Muscle of leg (tissue), 11 donors: ENCODE results near the gene RAB4B. TPM values are rescaled to one million over a fixed set of nuclear protein-coding genes. Genes with fewer than 3 reads are reported as not detected.

Experiments used
- DNase-seq: peaks from one replicate; pipeline ENCODE4 v3.0.0; 2013
- H3K27ac ChIP-seq: one replicate; pipeline ENCODE4 v1.5.1; 2013; ENCODE audit warnings: mild to moderate bottlenecking, low read length, control low read depth
- H3K27me3 ChIP-seq: one replicate; pipeline ENCODE4 v1.6.1; 2013; ENCODE audit warnings: low read length; ENCODE audit not compliant: control insufficient read depth, insufficient read depth
- H3K36me3 ChIP-seq: one replicate; pipeline ENCODE4 v1.6.1; 2013; ENCODE audit warnings: low read length; ENCODE audit not compliant: control insufficient read depth, insufficient read depth
- H3K4me1 ChIP-seq: one replicate; pipeline ENCODE4 v1.6.1; 2013; ENCODE audit warnings: low read length; ENCODE audit not compliant: control insufficient read depth, insufficient read depth
- H3K4me3 ChIP-seq: one replicate; pipeline ENCODE4 v1.5.1; 2013; ENCODE audit warnings: low read length, control low read depth
- H3K9me3 ChIP-seq: replicated peaks from 2 replicates; pipeline ENCODE4 v1.6.1; 2013; ENCODE audit warnings: low read depth, low read length; ENCODE audit not compliant: control insufficient read depth
- WGBS: methylation state at CpG from one replicate; pipeline ENCODE4 v1.1.5; 2013; ENCODE audit warnings: missing lambda C conversion rate; ENCODE audit not compliant: insufficient coverage; 5-methylcytosine and 5-hydroxymethylcytosine counted together
- polyA plus RNA-seq, 8 donors: library from polyadenylated mRNA; unstranded; fragments of 120-200 nt; gene quantifications; one replicate each; pipeline versions ENCODE4 v1.2.1 to v1.2.3, GENCODE V29; 2013; ENCODE audit warnings: inconsistent platforms in 1 of 8, low replicate concordance in 1 of 8; ENCODE audit not compliant: insufficient read length in 8 of 8, insufficient read depth in 1 of 8
- total RNA-seq: library from RNA; stranded (reverse); fragments of 120-200 nt; gene quantifications from one replicate; pipeline ENCODE4 v1.2.4, GENCODE V29; 2013

Gene RAB4B
- total and polyA plus RNA-seq, 9 donors, result 6.0 to 11.0 (median 9.6) TPM

DNA sequence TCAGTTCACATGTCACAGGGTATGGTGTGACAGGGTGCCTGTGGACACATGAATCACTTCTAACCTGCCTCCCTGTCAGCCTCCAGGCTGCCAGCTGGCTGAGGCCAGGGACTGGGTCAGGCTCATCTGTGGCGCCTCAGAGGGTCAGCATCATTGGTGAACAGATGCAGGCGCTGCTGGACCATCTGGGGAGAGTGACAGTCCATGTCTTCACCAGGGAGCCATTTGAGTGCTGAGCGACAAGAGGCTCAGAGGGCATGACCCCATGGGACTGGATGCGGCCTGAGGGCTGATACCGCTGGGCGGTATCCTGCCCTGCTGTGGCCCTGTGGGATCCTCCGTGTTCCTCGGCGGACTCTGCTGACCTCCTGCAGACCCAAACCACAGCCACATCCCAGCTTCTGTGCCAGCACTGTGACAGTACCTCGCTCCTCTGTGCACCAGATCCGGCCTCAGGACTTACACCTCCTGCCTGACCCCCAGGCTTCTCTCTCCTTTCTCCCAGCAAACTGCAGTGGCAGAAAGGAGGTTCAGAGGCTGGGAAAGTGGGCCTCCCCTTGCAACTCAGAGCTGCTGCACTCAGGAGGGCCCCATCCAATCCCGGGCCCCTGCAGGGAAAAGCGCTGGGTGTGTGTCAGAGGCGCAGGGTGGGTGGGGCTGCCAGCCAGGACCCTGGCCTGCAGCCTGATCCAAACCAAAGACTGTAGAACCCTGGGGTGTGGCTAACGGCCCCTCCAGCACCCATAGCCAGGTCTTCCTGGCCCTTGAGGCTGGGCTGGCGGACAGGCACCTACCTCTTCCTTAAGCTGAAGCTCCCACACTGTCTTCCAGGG lies 38.0 kb upstream of the RAB4B start:
- peak overlapping the region; percentile 73 for H3K27ac ChIP-seq
- H3K27me3 ChIP-seq, result no peaks in the 10 kb centered on the region
- DNase-seq, result no peak
- H3K4me3 ChIP-seq, result no peak overlapping the region
- H3K36me3 ChIP-seq, result peaks cover 50% of the 10 kb centered on the region
- H3K9me3 ChIP-seq, result no peaks in the 10 kb centered on the region
- WGBS, result 54% methylated on average over 14 of the region's 16 CpGs
- H3K4me1 ChIP-seq, result peaks cover 10% of the 10 kb centered on the region

DNA sequence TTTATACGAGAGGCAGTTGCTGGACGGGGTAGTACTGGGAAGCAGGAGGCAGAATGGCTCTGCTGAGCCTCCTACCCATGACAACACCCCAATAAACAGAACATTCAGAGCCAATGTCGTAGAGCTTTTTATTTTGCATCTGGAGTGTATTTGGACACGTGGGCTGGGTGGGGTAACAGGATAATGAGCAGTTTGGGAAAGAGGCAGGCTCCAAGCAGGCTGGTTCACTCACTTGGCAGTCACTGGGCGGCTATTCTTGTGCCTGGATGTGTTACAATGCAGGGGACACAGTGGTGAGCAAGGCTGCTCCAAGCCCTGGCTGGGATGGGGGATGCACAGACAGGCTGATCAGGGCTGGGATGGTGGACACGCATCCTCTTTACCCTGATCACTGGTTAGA lies 37.3 kb upstream of the RAB4B start:
- Histone ChIP-seq H3K4me3 (no peak overlapping the region), H3K4me1 (peaks cover 10% of the 10 kb centered on the region), H3K36me3 (peaks cover 43% of the 10 kb centered on the region), H3K9me3 (no peaks in the 10 kb centered on the region), H3K27ac (peak overlapping the region; percentile 73), H3K27me3 (no peaks in the 10 kb centered on the region)
- WGBS, result 38% methylated on average over 2 of the region's 6 CpGs
- peak; percentile 80 for DNase-seq

DNA sequence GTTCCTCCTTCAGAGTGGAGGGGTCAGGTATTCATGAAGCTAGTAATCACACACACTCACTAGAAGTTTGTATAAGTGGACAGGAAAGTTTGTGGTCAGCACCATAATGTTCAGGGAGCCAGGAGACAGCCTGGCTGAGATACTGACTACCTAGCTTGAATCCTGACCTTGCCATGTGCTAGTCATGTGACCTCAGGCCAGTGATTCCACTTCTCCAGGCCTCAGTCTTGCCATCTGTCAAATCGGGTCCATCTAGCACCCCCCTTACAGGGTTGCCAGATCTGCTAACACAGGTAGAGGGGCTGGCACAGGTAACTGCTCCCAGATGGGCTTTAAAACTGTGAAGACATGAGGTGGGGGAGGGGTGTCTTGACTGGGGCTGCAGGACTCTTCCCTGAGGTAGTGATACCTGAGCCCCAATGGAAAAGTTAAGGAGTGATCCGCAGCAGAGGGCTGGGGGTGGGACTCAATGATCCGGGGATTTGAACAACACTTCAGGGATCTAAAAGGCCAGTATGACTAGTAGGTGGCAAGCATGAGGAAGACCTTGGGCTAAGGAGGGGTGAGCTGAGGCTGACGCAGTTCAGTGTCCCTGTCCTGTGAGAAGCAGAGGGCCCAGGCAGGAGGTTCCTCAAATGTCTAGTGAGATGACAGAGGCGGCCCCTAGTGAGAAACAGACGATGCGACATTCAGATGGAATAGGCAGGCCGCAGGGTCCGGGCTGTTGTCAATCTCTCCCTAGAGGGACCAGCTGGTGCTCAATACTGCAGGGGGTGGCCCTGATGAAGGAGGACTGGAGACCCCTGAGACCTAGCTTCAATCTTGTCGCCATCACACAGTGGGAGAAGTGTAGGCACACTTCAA lies 36.3 kb upstream of the RAB4B start:
- H3K27me3 ChIP-seq, result no peaks in the 10 kb centered on the region
- H3K4me3 ChIP-seq, result no peak overlapping the region
- H3K9me3 ChIP-seq, result no peaks in the 10 kb centered on the region
- peaks cover 10% of the 10 kb centered on the region for H3K4me1 ChIP-seq
- H3K27ac ChIP-seq, result no peak overlapping the region
- H3K36me3 ChIP-seq, result peaks cover 36% of the 10 kb centered on the region
- WGBS, result 55% methylated on average over 8 of the region's 10 CpGs
- no peak for DNase-seq

DNA sequence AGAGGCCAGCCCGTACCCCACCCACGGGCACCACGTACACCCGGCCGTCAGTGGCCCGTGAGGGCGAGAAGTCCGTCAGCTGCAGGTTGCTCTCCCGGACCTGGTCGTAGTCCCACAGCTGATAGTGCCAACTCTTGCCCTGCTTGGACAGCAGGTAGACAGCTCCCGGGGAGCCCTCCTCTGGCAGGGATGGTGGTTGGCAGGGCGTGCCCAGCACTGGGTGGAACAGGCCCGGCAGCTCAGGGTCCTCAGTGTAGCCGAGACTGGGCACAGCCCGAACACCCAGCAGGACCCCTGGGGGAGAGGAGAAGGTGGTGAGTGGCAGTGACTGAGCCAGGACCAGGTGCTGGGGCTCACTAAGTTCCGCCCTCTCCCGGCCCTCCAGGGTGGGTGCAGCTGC lies 35.6 kb upstream of the RAB4B start:
- Histone ChIP-seq H3K9me3 (no peaks in the 10 kb centered on the region), H3K36me3 (peaks cover 29% of the 10 kb centered on the region), H3K4me1 (peaks cover 10% of the 10 kb centered on the region), H3K4me3 (no peak overlapping the region), H3K27ac (no peak overlapping the region), H3K27me3 (no peaks in the 10 kb centered on the region)
- DNase-seq, result no peak
- 85% methylated on average over 17 of the region's 17 CpGs for WGBS

DNA sequence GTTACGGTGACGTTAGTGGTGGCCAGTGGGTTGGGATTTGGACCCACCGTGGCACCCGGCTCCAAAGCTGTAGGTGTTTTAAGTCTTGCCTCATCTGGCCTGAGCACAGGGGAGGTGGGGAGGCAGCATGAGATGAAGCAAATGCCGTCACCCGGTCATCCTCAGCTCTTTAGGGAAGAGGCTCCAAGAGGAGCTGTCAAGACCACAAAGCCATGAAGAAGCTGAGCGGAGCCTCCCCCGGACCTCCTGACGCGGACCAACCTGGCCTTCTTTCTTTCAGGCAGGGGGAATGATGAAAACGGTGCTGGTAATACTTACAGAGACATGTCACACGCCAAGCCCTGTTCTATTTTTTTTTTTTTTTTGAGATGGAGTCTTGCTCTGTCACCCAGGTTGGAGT lies 35.2 kb upstream of the RAB4B start:
- Histone ChIP-seq H3K27me3 (no peaks in the 10 kb centered on the region), H3K4me1 (peaks cover 10% of the 10 kb centered on the region), H3K9me3 (no peaks in the 10 kb centered on the region), H3K4me3 (no peak overlapping the region), H3K27ac (no peak overlapping the region), H3K36me3 (peaks cover 26% of the 10 kb centered on the region)
- no peak for DNase-seq
- WGBS, result 91% methylated on average over 10 of the region's 12 CpGs

DNA sequence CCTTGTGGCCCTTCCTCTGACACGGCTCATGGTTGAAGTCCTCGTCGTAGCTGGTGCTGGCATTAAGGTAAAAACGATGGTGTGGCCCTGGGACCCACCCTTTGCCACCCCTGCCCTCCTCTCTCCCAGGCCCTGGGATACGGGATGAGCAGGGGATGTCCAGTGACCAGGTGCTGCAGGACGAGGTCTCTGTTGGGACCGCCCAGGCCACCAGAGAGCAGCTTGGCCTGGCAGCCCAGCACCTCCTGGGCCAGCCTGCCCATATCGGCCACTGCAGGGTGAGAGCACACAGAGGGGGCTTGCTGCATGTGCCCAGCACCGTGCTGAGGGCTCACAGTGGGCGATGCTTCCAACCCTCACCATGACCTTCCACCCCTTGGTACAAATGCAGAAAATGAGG lies 34.1 kb upstream of the RAB4B start:
- Histone ChIP-seq H3K4me3 (no peak overlapping the region), H3K27me3 (no peaks in the 10 kb centered on the region), H3K36me3 (peaks cover 20% of the 10 kb centered on the region), H3K27ac (no peak overlapping the region), H3K4me1 (peaks cover 12% of the 10 kb centered on the region), H3K9me3 (no peaks in the 10 kb centered on the region)
- DNase-seq, result no peak
- 92% methylated on average over 6 of the region's 10 CpGs for WGBS

DNA sequence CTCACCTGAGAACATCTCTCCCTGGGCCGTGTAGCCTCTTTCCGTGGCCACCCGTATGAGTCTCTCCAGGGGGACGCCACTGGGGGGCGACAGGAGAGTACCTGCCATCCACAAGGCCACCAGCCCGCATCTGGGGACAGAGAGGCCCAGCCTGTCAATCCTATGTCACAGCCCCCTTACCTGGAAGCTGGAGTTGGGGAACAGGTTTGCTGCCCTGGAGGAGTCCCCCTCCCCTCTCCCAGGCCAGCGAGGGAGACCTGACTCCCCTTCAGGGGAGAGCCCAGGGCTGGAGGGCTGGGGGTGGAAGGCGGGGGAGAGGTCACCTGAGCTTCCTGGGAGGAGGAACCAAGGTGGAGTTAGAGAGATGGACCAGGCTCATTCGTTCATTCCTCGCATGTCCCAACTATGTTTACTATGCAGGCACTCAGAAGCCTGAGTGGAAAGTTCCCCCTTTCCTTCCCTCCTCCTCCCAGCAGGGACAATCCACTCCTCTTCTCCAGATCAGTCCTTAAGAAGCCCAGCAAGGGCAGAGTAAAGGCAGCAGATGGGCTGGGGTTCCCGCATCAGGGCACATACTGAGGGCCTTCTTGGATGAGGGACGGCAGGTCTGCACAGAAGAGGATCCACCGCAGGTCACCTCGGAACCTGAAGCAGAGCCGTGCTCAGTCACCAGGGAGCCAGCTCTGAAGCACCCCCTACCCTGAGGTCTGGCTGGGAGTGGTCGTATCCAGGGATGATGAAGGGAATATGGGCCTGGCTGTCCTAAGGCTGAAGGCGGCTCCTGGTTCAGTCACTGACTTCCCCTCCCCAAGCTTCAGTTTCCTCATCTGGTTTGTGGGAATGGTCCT lies 33.3 kb upstream of the RAB4B start:
- 77% methylated on average over 7 of the region's 17 CpGs for WGBS
- no peak overlapping the region for H3K27ac ChIP-seq
- DNase-seq, result no peak

DNA sequence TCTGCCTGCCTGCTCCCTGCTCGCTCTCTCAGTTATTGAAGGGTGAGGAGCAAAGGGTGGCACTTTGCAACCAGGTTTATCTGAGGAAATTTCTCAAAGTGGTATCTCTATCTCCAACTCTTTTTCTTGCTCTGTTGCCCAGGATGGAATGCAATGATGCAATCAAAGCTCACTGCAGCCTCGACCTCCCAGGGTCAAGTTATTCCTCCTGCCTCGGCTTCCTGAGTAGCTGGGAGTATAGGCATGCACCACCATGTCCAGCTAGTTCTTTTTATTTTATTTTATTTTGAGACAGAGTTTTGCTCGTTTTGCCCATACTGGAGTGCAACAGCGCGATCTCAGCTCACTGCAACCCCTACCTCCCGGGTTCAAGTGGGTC lies 32.7 kb upstream of the RAB4B start:
- no peak overlapping the region for H3K4me3 ChIP-seq
- H3K27me3 ChIP-seq, result no peaks in the 10 kb centered on the region
- DNase-seq, result no peak
- peaks cover 5% of the 10 kb centered on the region for H3K36me3 ChIP-seq
- peaks cover 20% of the 10 kb centered on the region for H3K4me1 ChIP-seq
- no peaks in the 10 kb centered on the region for H3K9me3 ChIP-seq
- no peak overlapping the region for H3K27ac ChIP-seq
- WGBS, result 100% methylated on average over 1 of the region's 7 CpGs

More for the DNA sequence above, 33.3 kb upstream of the RAB4B start:
- Histone ChIP-seq H3K4me3 (no peak overlapping the region), H3K9me3 (no peaks in the 10 kb centered on the region), H3K36me3 (peaks cover 12% of the 10 kb centered on the region), H3K27me3 (no peaks in the 10 kb centered on the region), H3K4me1 (peaks cover 20% of the 10 kb centered on the region)

DNA sequence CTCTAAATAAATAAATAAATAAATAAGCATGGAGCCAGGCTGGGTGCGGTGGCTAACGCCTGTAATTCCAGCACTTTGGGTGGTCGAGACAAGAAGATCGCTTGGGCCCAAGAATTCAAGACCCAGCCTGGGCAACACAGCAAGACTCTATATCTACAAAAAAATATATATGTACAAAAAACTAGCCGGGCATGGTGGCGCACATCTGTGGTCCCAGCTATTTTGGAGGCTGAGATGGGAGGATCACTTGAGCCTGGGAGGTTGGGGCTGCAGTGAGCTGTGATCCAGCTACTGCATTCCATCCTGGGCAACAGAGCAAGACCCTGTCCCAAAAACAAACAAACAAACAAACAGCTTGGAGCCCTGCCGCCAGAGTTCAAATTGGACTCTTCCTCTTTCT lies 30.5 kb upstream of the RAB4B start:
- no CpG with 5 or more reads among the region's 7 CpGs for WGBS
- Histone ChIP-seq H3K4me1 (peaks cover 24% of the 10 kb centered on the region), H3K27ac (no peak overlapping the region), H3K9me3 (no peaks in the 10 kb centered on the region), H3K36me3 (no peaks in the 10 kb centered on the region), H3K27me3 (no peaks in the 10 kb centered on the region), H3K4me3 (no peak overlapping the region)
- DNase-seq, result no peak
